ENCODE results near the gene ERCC4. TPM values are rescaled to one million over a fixed set of nuclear protein-coding genes. Genes with fewer than 3 reads are reported as not detected.

Gene ERCC4
- total RNA-seq, 1 donor from 2014 or later = 14.5 TPM

DNA sequence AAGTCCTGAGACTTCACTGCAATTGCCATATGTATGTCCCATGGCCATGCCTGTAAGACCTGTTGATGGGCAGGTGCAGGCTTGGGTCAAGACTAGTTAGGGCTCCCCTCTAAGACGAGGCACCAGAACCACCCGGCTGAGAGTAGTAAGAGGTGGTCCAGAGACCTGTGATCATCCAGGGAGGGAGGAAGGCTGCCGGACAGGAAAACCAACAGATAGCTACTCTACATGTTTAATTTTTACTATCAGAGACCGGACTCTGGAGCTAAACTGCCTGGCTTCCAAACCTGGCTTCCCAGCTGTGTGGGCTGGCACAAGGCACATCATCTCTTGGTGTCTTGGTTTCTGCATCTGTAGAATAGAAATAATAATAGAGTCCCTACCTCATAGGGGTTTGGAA lies 73.0 kb downstream of the ERCC4 start:
- TF ChIP-seq, protein P1, sequence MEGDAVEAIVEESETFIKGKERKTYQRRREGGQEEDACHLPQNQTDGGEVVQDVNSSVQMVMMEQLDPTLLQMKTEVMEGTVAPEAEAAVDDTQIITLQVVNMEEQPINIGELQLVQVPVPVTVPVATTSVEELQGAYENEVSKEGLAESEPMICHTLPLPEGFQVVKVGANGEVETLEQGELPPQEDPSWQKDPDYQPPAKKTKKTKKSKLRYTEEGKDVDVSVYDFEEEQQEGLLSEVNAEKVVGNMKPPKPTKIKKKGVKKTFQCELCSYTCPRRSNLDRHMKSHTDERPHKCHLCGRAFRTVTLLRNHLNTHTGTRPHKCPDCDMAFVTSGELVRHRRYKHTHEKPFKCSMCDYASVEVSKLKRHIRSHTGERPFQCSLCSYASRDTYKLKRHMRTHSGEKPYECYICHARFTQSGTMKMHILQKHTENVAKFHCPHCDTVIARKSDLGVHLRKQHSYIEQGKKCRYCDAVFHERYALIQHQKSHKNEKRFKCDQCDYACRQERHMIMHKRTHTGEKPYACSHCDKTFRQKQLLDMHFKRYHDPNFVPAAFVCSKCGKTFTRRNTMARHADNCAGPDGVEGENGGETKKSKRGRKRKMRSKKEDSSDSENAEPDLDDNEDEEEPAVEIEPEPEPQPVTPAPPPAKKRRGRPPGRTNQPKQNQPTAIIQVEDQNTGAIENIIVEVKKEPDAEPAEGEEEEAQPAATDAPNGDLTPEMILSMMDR (IDR thresholded peaks at IDR 0.05; ENCODE audit: partially characterized antibody, unreplicated experiment) = no peak
- peaks cover 2% of the 10 kb centered on the region for H3K27me3 Mint-ChIP-seq (ENCODE audit: unreplicated experiment)
- no peaks in the 10 kb centered on the region for H3K4me1 Mint-ChIP-seq (ENCODE audit: low read depth, unreplicated experiment)
- DNase-seq = no peak
- no peak overlapping the region for H3K4me3 Mint-ChIP-seq (ENCODE audit: unreplicated experiment)
- H3K36me3 Mint-ChIP-seq (ENCODE audit: unreplicated experiment) = no peaks in the 10 kb centered on the region
- H3K9me3 Mint-ChIP-seq (ENCODE audit: unreplicated experiment) = peaks cover 3% of the 10 kb centered on the region
- no peak overlapping the region for H3K27ac Mint-ChIP-seq (ENCODE audit: unreplicated experiment)

DNA sequence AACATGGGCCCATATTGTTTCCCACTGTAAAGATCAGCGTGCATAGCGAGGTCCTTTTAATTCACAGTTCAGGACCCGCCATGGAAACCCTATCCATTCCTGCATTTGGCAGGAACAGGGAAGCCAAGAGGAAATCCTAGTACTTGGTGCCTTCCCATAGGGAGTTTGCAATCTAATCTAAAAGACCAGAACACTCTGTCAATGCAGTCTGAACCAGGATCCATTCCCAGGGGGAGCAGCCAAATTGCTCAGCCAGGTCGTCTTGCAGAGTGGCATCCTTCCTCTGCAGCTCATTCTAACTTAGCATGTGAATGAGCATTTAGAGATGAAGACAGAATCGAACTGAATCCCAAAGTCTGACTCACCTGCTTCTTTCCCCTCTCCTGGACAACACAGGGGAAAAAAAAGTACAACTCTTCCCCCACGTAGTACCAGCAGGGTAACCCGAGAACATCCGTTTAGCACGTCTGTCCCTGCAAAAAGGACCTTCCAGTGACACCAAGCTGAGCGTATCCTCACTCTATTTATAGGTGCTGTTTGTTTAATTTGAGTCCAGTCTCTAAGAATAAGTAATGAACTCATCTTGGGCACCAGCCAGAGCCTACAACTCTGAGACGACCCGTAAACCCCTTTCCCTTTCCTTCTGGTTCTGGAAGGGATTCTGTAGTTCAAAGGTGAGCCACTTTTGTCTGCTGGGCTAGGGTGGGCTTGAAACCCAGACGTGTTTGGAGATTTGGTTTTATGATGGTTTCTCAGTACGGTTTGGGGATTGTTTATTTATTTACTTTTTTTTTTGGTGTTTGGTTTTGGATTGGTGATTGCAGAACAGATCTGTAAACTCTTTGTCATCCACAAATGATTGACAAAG lies 74.5 kb downstream of the ERCC4 start:
- Mint-ChIP-seq H3K27me3 (ENCODE audit: unreplicated experiment) (peaks cover 2% of the 10 kb centered on the region), H3K4me3 (ENCODE audit: unreplicated experiment) (no peak overlapping the region), H3K36me3 (ENCODE audit: unreplicated experiment) (no peaks in the 10 kb centered on the region), H3K9me3 (ENCODE audit: unreplicated experiment) (peaks cover 3% of the 10 kb centered on the region), H3K27ac (ENCODE audit: unreplicated experiment) (no peak overlapping the region), H3K4me1 (ENCODE audit: low read depth, unreplicated experiment) (no peaks in the 10 kb centered on the region)
- TF ChIP-seq, protein P1 (IDR thresholded peaks at IDR 0.05; ENCODE audit: partially characterized antibody, unreplicated experiment) = no peak
- DNase-seq = no peak

DNA sequence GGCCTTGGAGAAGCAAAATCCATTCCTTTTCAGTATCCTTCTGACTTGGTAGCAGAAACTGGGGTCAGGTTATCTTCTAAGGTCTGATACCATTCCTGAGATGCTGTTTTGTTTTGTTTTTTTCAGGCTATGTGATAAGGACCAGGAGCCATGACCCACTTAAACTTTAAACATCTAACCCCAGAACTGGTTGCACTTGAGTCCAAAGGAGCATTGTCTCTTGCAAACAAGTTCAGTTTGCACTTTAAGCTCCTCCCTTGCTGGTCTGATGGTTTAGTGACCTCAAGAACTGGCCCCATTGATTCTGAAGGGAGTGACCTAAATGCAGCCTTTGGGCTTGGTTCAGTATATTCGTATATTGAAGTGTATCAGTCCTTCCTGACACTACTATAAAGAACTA lies 75.2 kb downstream of the ERCC4 start:
- no peak for DNase-seq
- no peaks in the 10 kb centered on the region for H3K36me3 Mint-ChIP-seq (ENCODE audit: unreplicated experiment)
- no peak overlapping the region for H3K4me3 Mint-ChIP-seq (ENCODE audit: unreplicated experiment)
- peaks cover 2% of the 10 kb centered on the region for H3K27me3 Mint-ChIP-seq (ENCODE audit: unreplicated experiment)
- TF ChIP-seq, protein P1 (IDR thresholded peaks at IDR 0.05; ENCODE audit: partially characterized antibody, unreplicated experiment) = no peak
- H3K4me1 Mint-ChIP-seq (ENCODE audit: low read depth, unreplicated experiment) = no peaks in the 10 kb centered on the region
- peaks cover 3% of the 10 kb centered on the region for H3K9me3 Mint-ChIP-seq (ENCODE audit: unreplicated experiment)
- no peak overlapping the region for H3K27ac Mint-ChIP-seq (ENCODE audit: unreplicated experiment)

DNA sequence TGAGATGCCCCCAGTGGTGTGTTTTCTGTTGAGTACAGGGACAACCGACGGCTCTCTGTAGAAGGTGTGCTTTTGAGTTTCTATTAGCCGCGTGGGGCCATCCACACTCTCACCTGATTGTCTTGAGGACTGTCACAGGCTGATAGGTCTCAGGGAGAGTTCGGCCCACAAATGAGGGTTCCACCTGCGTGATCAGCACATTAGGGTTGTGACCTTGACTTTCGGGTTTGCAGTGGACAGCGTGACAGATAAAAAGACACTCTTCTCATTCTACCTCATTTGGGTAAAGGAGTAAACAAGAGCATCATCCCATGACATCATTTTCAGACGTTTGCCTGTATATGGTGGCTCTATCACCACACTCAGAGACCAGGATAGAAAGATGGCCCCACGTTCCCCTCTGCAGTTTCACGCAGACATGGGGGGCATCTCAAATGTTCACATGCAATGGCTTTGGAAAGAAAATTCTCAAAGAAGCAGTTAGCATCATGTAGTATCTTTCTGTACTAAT lies 76.9 kb downstream of the ERCC4 start:
- no peak for DNase-seq
- no peak overlapping the region for H3K4me3 Mint-ChIP-seq (ENCODE audit: unreplicated experiment)

More for the DNA sequence above, 76.9 kb downstream of the ERCC4 start:
- Mint-ChIP-seq H3K27ac (ENCODE audit: unreplicated experiment) (no peak overlapping the region), H3K27me3 (ENCODE audit: unreplicated experiment) (peaks cover 3% of the 10 kb centered on the region), H3K4me1 (ENCODE audit: low read depth, unreplicated experiment) (no peaks in the 10 kb centered on the region), H3K36me3 (ENCODE audit: unreplicated experiment) (no peaks in the 10 kb centered on the region), H3K9me3 (ENCODE audit: unreplicated experiment) (peaks cover 5% of the 10 kb centered on the region)
- TF ChIP-seq, protein P1 (IDR thresholded peaks at IDR 0.05; ENCODE audit: partially characterized antibody, unreplicated experiment) = no peak

All from glutamatergic neuron (in vitro differentiated cells).